Ecto neural progenitor cell (in vitro differentiated cells): Measurements from ENCODE around the gene FGD6.
A peak's percentile ranks its signal among the peaks of the same experiment; 100 is the strongest.
"Not testable (repeated sequence)": the region's sequence is repeated elsewhere in the genome, so short reads cannot be mapped to it uniquely, and the experiment has no call there.

Experiments used
- DNase-seq: peaks from one replicate; pipeline ENCODE4 v3.0.0-alpha.2; 2018; ENCODE audit warnings: low spot score

FGD6 gene

DNA sequence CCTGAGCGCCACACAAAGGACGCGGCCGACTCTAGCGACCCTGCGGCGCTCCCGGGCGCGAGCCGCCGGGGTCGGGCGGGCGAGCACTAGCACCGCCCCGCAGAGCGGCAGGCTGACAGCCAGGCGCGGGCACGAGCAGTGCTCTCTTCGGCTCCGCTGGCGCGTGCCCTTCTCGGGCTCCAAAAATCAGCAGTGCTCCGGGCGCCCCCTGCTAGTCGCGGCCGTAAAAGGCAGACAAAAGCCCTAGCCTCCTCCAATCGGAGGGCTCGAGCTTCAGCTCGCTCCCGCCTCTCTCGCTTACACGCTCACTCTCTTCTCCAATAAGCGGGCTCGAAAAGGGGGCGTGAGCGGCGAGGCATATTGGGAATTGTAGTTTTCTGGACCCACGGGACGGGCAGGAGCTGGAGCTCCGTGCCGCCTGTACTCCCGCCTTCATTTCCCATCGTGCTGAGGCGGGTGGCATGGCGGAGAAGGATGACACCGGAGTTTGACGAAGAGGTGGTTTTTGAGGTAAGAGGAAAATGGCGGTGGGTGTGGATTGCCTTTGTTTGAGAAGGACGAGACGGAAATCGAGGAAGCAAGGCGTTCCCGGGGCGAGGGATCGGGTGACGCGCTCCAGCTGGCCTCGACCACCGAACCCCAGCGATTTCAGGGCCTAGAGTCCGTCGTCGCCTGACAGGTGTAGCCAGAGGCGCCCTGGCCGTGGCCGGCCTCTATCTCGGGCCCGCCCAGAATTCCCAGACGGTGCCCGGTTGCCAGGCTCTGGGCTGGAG is at the start of gene FGD6, which contains the start of gene VEZT:
FGD6 (minus strand) TSS at position 91 of the 773 bp plus-strand sequence. CDS start 227 bp downstream, outside the sequence.
VEZT (plus strand) TSS at position 431 of the 773 bp plus-strand sequence; CDS start at position 475, 44 bp downstream.
- DNase-seq = peak; percentile 100

DNA sequence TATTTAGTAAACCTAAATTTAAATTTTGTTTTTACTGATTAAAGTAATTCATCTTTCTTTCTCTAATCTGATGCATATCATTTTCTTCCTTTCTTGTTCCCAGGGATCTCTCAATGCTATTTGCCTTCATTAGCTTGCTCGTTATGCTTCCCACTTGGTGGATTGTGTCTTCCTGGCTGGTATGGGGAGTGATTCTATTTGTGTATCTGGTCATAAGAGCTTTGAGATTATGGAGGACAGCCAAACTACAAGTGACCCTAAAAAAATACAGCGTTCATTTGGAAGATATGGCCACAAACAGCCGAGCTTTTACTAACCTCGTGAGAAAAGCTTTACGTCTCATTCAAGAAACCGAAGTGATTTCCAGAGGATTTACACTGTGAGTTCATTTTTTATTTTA is 49.0 kb upstream of the FGD6 start:
- DNase-seq = no peak

DNA sequence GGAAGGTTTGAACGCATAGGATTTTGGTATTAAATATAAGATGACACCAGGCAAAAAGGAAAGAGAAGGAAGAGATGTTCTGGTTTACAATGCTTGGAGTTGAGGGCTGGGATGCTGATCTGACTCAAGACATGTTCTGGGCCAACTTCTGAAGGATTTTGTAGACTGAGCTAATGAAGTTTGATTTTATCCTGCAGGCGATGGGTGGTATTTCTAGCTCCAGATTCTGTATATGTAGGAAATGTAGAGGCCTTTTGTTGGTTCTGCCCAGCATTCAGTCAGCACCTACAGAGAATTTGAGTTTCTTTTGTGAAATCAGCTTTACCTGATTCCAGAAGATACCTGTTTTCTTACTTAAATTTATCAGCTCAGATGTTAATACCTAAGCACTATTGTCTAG is 48.5 kb upstream of the FGD6 start:
- no peak for DNase-seq

DNA sequence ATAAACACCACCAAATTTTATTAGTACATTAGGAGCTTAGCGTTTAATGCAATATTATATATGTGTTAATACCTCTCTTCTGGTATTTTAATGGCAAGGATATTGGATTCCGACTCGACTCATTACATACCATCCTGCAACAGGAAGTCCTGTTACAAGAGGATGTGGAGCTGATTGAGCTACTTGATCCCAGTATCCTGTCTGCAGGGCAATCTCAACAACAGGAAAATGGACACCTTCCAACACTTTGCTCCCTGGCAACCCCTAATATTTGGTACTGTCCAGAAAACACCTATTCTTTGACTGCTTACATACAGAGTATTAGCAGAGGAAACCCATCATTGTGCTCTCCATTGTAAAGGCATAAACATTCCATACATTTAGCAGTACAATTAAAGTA is 45.5 kb upstream of the FGD6 start:
- DNase-seq = no peak

DNA sequence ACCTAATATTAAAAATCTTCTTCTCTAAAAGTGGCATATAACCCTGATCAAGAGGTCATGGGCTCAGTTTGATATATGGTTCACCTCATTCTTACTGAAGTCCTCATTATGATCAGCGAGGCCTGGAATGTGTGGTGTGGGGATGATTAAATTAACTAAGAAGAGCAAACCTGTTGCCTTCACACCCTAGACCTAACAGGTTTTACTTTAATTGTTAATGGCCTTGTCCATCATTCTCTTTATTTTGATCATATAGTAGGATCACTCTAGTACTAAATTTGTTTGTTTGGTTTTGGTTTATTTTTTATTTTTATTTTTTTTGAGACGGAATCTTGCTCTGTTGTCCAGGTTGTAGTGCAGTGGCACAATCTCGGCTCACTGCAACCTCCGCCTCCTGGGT is 43.8 kb upstream of the FGD6 start:
- DNase-seq = no peak

DNA sequence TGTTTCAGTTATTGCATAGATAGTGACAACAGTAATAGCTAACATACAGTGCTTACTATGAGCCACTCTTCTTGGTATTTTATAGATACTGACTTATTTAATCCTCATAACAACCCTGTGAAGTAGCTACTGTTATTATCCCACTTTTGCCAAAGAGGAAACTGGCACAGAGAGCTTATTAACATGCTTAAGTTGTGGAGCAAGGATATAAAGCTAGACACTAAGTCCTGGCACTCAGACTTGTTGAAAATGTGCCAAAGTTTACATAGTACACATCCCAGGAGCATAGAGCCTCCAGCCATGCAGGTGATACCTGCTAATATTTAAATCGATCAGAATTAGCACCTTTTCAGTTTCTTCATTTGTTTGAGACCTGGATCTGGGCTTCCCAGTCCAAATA is 42.1 kb upstream of the FGD6 start:
- no peak for DNase-seq

DNA sequence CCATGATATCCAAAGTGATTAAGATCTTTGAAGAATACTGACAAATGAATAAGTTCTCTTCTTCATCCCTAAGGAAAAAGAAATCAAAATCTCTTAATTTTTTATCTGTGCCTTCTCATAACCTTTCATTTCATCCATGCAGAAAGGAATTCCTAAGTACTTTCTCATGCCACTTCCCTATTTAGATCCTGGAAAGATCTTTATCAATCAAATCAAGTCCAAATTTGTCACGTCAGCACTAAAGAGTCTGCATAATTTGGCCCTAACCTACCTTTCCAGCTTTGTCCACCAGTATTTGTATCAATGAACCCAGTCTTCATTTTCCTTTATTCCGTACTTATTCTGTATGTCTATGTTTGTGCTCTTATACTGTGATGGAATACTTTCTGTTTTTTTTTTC is 41.5 kb upstream of the FGD6 start:
- no peak for DNase-seq

DNA sequence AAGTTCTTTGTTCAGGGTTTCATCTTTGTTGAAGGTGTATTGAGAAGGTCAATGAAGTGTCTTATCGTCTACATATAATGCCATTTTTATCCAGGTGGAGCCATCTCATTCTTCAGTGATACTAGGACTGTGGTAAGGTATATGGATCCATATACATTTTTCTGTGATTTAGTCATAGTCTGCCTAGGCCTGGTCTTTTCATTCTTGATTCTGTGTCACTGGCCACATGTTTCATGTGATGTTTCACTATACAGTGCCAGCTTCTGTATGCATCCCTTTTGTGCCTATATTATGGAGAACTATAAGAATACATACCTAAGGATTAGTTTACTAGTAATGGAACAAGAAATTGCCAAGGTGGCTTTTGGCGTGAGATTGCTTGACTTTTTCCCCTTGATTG is 40.9 kb upstream of the FGD6 start:
- DNase-seq = no peak

DNA sequence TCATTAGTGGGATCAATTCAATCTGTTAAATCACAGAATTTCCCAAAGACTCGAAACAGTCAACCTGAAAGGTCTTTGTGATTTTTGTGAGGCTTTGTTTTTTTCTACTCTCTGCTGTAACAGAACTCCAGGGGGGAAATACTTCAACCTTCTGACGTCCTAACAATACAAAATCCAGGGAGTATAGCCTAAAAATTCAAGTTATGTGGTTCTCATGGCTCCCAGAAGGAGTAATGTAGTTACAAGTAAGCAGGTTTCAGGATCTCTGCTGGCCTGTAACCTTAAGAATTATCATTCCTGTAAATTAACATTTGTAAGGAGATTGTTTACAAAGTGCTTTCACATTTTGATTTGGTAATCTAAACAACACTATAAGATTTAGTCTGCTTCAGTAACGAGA is 40.3 kb upstream of the FGD6 start:
- no peak for DNase-seq

DNA sequence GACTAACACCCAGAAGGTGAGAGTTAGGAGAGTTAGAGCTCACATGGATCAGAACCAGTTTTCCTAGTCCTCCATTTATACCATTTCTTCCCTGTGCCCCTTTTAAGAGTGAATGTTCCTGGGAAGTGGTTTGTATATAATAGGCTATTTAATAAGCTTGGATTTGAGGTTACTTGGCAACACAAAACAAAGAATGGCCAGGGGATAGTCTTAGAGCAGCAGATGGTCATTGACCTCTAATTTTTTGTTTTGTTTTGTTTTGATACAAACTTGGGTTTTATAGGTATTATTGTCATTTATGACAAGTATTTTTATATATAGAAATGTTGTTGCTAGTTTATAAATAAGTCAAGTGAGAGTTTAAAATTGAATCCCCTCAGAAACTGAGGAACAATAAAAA is 36.1 kb upstream of the FGD6 start:
- DNase-seq = no peak

DNA sequence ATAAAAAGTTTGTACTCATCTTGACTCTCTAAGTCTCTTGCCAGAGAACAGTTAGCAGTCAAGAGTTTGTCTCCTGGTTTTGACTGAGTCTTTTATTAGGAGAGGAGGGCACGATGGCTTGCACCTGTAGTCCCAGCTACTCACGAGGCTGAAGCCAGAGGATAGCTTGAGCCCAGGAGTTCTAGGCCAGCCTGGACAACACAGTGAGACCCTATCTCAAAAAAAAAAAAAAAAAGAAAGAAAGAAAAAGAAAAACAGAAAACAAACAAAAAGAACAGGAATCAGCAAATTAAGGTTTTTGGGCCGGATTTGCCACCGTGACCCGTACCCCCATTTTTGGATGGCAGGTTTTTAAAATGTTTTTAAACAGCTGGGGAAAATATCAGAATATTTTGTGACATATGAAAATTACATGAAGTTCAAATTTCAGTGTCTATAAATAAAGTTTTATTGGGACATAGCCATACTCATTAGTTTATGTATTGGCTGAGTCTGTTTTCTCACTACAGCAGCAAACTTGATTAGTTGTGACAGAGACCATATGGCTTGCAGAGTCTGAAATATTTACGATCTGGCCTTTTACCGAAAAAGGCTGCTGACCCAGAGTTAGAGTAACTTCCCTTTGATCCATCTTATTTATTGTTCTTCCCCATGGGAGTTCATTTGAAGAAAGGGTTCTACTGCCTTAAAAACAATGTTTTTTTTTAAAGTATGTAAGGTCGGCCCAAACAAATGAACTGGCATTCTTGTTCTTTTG is 31.5 kb upstream of the FGD6 start:
- DNase-seq = no peak

DNA sequence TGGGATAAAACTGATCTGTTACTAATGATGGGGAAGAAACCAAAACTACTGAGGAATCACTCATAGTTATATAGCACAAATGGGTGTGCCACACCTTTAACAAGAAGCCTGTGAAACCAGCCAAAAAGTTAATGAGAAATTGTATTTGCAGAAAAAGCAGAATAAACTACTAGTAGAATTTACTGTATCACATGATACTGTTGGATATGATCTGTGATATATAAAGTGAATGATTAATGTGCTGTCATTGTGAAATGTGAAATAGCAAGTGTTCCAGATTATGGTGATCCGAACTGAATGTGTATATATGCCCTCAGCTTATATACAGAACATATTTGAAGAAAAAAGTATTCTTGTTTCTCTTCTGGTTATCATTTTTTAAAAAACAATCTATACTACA is 30.8 kb upstream of the FGD6 start:
- no peak for DNase-seq

DNA sequence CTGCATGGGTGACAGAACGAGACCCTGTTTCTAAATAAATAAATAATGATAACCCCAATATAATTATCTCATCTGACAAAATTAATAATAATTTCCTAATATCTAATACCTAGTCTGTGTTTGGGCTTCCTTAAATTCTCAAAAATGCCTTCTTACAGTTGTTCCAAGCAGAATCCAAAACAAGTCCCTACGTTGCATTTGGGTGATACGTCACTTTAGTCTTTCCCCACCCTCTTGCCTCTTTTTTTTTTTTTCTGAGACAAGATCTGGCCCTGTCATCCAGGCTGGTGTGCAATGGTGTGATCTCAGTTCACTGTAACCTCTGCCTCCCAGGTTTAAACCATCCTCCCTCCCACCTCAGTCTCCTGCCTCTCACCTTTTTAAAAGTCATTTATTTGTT is 27.1 kb upstream of the FGD6 start:
- DNase-seq = no peak

DNA sequence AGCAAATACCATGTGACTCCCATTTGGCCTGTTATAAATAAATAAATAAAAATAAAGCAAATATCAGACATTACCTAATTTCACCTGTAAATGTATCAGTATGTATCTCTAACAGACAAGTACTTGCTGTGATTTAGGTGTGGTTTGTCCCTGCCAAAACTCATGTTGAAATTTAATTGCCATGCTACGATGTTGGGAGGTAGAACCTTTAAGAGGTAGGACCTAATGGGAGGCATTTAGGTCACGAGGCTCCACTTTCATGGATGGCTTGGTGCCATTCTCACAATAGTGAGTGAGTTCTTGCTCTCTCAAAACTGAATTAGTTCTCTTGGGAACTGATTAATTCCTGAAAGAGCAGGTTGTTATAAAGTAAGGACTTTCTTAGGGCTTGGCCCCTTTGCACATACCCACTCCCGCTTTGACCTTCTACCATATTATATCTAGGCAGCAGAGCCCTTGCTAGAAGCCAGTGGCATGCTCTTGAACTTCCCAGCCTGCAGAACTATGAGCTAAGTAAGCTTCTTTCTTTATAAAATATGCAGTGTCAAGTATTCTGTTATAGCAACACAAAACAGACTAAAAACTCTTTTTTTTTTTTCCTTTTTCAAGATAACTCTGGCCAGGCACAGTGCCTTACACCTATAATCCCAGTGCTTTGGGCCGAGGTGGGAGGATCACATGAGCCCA is 26.4 kb upstream of the FGD6 start:
- no peak for DNase-seq

DNA sequence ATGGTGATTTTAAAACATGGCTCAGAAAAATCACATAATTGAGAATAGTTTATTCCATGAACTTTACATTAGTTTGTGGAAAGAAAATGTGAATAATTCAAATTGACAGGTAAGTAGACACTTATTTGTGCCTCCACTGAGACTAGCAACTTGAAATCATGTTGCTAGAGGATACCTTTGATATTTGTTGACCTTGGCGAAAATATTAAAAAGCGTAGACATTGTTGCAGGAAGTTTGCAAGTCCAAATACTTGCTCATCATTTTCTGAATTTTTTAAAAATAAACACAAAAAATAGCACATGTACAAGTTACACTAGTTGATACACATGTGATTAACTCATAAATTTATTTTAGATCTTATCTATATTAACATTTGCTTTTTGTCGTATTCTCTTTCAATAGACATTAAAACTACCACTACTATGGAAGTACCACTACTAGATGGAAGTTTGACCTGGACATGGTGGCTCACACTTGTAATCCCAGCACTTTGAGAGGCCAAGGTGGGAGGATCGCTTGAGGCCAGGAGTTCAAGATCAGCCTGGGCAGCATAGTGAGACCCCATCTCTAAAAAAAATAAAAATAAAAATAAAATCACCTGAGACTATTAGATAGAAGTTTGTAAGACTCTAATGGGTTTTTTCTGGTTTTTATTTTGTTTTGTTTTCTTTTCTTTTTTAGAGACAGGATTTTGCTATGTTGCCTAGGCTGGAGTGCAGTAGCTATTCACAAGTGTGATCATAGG is 24.7 kb upstream of the FGD6 start:
- DNase-seq = no peak

DNA sequence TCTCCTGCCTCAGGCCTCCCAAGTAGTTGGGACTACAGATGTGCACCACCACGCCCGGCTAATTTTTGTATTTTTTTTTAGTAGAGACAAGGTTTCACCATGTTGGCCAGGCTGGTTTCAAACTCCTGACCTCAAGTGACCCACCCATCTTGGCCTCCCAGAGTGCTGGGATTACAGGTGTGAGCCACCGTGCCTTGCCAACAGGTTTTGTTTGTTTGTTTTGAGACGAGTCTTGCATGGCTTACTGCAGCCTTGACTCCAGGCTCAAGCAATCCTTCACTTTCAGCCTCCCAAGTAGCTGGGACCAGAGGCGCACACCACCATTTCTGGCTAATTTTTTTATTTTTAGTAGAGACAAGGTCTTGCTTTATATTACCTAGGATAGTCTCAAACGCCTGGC is 23.9 kb upstream of the FGD6 start:
- not testable (repeated sequence) for DNase-seq

DNA sequence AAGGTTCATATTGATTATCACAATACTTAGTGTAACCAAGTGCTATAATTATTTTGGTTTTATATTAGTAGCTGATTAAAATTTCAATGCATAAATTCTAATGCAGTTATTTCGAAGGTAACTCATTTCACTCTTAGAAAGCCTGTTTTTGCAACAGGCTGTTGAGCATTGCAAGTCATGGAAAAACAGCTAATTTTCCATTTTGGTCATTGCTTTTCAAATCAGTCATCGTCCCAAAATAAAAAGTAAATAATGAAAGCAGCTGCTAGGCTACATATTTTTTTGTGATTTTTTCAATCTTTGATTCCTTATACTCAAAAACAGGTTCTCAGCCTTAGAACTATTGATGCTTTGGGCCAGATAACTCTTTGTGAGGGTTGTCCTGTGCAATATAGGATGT is 23.3 kb upstream of the FGD6 start:
- DNase-seq = no peak

DNA sequence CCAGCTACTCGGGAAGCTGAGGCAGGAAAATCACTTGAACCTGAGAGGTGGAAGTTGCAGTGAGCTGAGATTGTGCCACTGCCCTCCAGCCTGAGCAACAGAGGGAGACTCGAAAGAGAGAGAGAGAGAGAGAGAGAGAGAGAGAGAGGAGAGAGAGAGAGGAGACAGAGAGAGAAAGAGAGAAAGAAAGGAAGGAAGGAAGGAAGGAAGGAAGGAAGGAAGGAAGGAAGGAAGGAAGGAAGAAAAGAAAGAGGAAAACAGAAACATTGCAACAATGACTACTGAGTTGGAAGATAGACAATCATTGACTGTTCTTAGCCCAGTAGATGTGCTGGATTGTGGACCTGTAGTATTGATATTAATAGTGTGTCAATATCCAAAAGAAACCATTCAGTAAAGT is 22.6 kb upstream of the FGD6 start:
- DNase-seq = not testable (repeated sequence)

DNA sequence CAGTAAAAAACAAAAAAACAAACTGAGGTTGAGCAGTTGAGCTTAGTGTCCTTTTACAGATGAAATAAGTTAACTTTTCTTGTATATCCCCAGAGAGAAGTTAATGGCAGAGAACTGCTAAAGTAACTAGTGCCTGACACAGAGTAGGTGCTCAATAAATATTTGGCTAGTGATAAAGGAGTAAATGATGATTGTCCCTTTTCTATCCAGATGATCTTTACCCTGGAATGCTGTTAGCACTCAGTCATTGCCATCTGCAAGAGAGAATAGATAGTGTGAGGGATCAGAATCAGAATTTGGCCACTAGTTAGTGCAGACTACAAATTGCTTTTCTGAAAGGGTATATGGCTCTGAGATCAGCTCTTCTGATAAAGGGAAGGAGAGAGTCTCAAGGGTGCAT is 21.9 kb upstream of the FGD6 start:
- no peak for DNase-seq

DNA sequence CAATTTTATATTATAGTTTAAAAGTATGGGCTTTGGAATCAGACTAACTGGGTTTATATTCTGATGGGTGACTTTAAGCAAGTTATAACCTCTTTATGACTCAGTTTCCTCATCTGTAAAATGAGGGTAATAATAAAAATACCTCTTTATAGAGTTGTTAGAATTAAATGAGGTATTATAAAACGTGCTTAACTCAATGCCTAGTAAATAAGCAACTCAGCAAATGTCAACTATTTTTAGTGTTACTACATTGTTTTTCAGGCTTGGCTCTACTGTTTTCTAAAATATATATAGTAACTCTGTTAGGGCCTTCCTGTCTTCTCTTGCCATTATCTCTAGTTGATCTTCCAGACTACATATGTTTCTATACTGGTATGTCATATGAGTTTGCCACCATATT is 20.9 kb upstream of the FGD6 start:
- no peak for DNase-seq

DNA sequence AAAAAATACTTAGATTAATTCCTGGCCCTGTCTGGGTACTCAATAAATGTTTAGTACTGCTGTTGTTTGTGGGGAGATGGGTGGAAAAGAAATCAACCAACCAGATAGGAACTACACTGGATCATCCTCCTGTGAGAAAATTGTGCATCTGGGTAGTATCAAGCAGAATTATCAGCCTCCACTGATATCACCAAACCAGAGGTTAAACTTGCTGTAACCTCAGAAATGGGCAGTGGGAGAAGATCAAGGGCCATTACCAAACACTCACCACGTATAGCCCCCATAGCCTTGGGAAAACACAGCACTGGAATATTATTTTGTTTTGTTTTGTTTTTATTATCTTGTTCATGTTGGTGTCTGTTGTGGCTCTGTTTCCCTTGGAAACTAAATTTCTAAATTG is 20.0 kb upstream of the FGD6 start:
- DNase-seq = no peak

DNA sequence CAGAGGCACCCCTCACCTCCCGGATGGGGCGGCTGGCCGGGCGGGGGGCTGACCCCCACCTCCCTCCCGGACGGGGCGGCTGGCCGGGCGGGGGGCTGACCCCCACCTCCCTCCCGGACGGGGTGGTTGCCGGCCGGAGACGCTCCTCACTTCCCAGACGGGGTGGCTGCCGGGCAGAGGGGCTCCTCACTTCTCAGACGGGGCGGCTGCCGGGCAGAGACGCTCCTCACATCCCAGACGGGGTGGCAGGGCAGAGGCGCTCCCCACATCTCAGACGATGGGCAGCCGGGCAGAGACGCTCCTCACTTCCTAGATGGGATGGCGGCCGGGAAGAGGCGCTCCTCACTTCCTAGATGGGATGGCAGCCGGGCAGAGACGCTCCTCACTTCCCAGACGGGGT is 18.4 kb upstream of the FGD6 start:
- DNase-seq = not testable (repeated sequence)
